ENCODE measurements around the gene CCT5.

The CCT5 gene

GRCh38 chr5:10249948-10250805 is at the start of gene CCT5:
Gene CCT5 (plus strand): TSS chr5:10250280. CDS start chr5:10250341, 61 bp downstream.
- no peak for FAIRE-seq

- no peak for FAIRE-seq
Observed at GRCh38 chr5:10201223-10201868, 48.7 kb upstream of the CCT5 start.

- FAIRE-seq: no peak
Observed at GRCh38 chr5:10202089-10202910, 47.8 kb upstream of the CCT5 start.

GRCh38 chr5:10209004-10209403 is 41.1 kb upstream of the CCT5 start:
- no peak for FAIRE-seq

- FAIRE-seq: no peak
Observed at GRCh38 chr5:10213316-10213715, 36.8 kb upstream of the CCT5 start.

DNA sequence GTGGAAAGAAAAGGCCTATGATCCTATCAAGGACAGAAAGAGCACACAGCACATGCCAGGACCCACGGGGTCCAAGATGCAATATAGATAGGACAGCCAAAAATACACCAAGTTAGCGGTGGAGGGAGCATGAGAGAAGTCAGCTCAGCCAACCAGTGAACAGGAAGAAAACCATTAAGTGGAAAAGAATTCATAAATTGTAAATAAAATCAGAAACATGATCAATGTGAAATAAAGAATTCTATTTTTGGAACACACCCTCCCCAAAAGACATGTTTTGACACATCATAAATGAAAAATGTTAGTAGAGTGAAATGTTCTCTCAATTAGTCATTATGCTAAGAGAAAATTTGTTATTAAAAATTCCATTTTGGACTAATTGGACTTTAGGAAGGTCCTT is 36.0 kb upstream of the CCT5 start:
- FAIRE-seq: no peak

DNA sequence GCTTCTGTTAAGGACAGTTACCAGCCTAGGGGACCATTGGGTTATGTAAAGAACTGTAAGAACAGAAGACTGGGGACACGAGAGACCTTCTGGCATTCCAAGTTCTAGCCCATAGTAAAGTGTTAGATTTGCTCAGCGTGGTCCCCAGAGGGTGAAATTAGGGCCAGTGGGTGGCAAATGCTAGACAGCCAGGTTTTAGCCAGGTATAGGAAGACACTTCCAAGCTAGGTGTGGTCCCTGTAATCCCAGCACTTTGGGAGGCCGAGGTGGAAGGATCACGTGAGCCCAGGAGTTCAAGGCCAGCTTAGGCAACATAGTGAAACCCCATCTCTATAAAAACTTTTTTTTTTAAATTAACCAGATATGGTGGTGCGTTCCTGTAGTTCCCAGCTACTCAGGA is 34.7 kb upstream of the CCT5 start:
- no peak for FAIRE-seq

DNA sequence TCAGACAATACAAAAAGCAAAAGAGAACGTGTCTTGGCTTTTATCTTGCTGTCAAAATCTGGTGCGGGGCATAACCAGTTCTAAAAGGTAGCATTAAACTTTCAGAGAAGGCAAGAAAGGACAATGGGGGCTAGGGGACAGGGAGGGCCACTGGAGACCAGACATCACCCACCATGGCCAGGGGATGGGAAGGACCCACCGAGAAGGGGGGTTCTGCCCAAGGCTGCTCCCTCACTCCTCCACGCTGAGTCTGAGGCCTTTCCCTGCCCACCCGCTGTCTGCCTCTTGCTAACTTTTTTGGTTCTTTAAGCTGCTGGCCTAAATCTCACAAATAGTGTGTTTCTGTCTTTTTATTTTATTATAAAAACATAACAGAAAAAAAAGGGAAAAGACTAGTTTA is 34.0 kb upstream of the CCT5 start:
- FAIRE-seq: no peak

DNA sequence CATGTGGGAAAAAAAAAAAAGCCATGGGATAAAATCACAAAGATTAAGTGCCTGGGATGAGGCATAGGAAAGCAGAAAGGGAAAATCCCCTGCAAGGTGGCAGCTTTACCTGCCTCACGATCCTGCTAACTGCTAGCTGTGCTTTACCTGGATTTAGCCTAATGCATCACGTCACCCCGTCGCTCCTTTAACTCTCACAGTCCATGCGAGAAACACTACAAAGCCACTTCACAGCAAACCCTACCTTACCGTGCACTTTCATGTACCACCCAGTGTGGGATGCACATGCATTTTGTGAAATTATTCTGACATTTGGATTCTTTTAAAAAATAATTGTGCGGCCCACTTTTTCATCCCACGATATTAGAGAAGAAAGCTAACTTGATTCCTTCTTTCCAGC is 31.4 kb upstream of the CCT5 start:
- no peak for FAIRE-seq

DNA sequence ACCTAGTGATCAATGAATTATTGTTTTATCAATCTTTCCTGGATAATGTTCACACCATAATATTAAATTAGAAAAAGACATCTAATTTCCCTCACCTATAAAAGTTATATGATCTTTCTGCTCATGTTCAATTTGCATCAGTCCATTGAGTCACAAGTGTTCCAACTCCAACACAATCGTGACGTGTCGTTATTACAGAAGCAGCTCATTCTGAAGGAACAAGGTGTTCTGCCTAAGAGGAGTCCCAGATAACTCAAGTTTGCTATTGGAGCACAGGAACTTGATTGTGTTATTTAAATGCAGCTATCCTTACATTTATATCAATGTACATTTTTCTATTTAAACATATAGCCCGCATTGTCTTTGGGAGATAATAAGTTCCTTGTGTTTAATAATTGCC is 31.0 kb upstream of the CCT5 start:
- no peak for FAIRE-seq

DNA sequence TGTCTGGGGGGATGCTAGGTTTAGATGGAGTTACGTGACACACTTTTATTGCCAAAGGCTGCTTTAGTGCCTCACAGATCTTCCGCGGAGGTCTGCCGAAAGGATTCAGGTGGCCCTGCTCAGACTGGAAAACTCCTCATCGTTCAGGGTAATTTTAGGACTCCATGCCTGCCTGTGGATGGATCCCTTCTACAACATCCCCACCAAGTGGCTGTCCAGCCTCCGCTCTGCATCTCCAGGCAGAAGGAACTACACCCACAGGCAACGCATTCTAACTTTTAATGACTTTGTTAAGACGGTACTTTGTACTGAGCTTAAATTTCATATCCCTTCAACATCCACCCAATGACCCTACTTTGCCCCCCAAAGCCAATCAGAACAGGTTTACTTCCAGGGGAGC is 29.8 kb upstream of the CCT5 start:
- no peak for FAIRE-seq

GRCh38 chr5:10222326-10222725 is 27.8 kb upstream of the CCT5 start:
- FAIRE-seq: no peak

DNA sequence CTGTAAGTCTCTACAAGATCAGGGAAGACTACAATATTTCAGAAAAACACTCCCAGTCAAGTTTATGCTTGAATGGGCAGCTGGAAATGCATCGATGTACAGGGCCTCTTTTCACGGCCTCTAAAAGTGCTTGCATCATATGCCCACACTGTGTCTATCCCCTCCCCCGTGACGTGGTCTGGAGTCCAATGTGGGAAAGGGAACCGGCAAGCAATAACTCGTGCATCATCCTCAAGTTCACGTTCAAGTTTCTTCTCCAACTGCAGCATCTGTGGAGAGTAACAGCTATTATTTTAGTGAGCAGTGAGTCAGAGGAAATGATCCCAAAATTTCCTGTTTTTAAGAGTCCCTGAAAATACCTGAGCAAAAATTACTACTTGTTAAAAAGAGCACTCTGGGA is 22.7 kb upstream of the CCT5 start:
- FAIRE-seq: no peak

DNA sequence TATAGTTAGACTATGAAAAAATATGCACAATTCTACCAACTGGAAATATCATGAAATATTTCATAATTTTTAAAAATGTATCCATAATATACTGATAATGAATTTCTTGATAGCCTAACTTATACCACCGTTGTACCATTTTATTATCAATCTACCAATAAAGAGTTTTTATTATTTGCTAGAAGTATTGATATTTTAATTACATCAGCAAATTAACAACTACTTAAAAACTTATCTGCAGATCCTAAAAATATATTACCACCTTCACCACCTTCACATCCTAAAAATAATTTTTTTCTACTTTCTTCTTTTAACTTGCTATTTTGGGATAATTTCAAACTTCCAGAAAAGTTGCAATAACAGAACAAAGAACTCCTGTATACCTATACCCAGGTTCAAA is 21.8 kb upstream of the CCT5 start:
- FAIRE-seq: no peak

DNA sequence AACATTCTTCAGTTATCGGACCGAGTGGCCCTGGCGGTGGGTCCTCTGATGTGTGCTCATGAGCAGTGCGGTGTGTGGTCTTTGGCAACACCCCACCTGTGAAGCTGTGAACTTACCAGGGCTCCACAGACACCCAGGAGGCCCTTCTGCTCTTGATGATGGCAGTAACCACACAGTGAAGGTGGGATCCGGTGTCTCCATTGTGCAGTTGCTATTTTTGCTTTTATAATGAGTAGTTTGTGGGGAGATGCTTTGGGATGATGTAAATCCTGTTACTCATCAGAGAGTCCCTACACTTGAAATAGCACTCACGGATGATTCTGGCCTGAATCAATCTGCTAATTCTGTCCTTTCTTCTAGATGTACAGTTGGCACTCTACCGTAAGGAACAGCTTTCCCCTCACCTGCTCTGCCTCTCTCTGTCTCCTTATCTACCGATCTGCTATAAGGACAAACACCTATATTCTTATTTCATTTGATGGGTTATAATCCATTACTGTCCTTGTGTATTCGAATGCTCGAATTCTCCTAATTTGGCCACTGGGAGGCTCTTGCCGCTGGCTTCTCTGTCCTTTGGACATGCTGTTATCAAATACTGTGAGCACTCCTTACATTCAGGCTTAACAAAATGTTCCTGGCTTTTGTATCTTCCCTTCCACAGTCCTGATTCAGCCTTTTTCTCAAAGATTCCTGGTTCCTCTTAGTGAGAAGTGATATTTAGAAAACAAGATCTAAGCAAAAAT is 20.6 kb upstream of the CCT5 start:
- FAIRE-seq: no peak

- FAIRE-seq: no peak
Observed at GRCh38 chr5:10232386-10232785, 17.7 kb upstream of the CCT5 start.

GRCh38 chr5:10233011-10233410 is 17.1 kb upstream of the CCT5 start:
- FAIRE-seq: no peak

- no peak for FAIRE-seq
Observed at GRCh38 chr5:10233505-10233904, 16.6 kb upstream of the CCT5 start.

DNA sequence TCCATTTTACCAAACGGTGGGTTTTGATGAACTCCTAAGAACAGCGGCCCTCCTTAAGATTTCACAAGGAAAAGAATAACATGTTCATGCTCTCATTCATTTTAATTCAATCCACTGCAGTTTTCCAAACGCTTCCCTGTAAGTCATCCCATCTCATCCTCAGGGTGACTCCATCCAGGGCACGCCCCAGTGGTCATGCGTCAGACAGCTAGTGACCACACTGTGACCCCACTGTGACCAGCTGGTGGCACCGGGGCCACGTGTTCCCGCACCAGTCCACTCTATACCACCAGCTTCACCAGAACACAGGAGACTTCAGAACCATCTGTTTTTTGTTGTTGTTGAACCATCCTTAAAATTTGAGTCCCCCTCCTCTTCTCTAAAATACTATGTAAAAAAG is 14.7 kb upstream of the CCT5 start:
- no peak for FAIRE-seq

GRCh38 chr5:10243660-10244240 is 6.3 kb upstream of the CCT5 start:
- no peak for FAIRE-seq

DNA sequence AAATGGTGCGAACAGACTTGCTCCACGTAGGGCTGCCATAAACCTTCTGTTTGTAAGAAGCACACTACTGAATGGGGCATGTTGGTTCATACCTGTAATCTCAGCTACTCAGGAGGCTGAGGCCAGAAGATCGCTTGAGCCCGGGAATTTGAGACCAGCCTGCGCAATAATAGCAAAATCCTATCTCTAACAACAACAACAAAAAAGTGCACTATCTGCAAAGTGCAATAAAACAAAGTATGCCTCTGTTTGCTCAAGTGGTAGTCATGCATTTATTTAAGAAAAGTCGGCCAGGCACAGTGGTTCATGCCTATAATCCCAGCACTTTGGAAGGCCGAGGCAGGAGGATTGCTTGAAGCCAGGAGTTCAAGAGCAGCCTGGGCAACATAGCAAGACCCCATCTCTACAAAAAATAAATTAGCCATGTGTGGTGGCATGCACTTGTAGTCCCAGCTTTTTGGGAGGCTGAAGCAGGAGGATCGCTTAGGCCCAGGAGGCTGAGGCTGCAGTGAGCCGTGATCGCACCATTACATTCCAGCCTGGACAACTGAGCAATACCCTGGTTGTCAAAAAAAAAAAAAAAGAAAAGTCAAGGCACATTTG is 5.6 kb upstream of the CCT5 start:
- FAIRE-seq: no peak

GRCh38 chr5:10246761-10247160 is 3.3 kb upstream of the CCT5 start:
- FAIRE-seq: no peak

All from colon (tissue), 2 donors.